Mesendoderm (in vitro differentiated cells): ENCODE data around the gene KCNJ3.

ENCODE experiments used
- DNase-seq: peaks from one replicate; pipeline ENCODE4 v3.0.0; 2013
- H2AK5ac ChIP-seq: 2 replicates; pipeline ENCODE4 v1.6.1; 2013; ENCODE audit warnings: low read length, inconsistent platforms
- H2BK120ac ChIP-seq: 2 replicates; pipeline ENCODE4 v1.6.1; 2013; ENCODE audit warnings: low read depth, mild to moderate bottlenecking, low read length, moderate library complexity, mixed read lengths
- H2BK15ac ChIP-seq: replicated peaks from 2 replicates; pipeline ENCODE4 v1.6.1; 2013; ENCODE audit warnings: low read depth, mild to moderate bottlenecking, moderate library complexity
- H2BK5ac ChIP-seq: 2 replicates; pipeline ENCODE4 v1.6.1; 2013; ENCODE audit warnings: low read length, inconsistent platforms
- H3K18ac ChIP-seq: 2 replicates; pipeline ENCODE4 v1.6.1; 2013; ENCODE audit warnings: mild to moderate bottlenecking, low read length, mixed read lengths
- H3K23ac ChIP-seq: one replicate; pipeline ENCODE4 v1.6.1; 2013; ENCODE audit warnings: low read length
- H3K27ac ChIP-seq: 2 replicates; pipeline ENCODE4 v1.5.1; 2013; ENCODE audit warnings: low read depth, mild to moderate bottlenecking, inconsistent platforms, low read length, moderate library complexity
- H3K27me3 ChIP-seq: 2 replicates; pipeline ENCODE4 v1.6.1; 2013; ENCODE audit warnings: low read length, control low read depth, mild to moderate bottlenecking, inconsistent platforms; ENCODE audit not compliant: insufficient read depth, poor library complexity
- H3K36me3 ChIP-seq: 2 replicates; pipeline ENCODE4 v1.6.1; 2013; ENCODE audit warnings: low read length, inconsistent platforms; ENCODE audit not compliant: control insufficient read depth, insufficient read depth
- H3K4ac ChIP-seq: one replicate; pipeline ENCODE4 v1.6.1; 2013; ENCODE audit warnings: low read depth, mild to moderate bottlenecking, low read length, moderate library complexity
- H3K4me1 ChIP-seq: 2 replicates; pipeline ENCODE4 v1.6.1; 2013; ENCODE audit warnings: low read depth, low read length, inconsistent platforms; ENCODE audit not compliant: control insufficient read depth
- H3K4me2 ChIP-seq: 2 replicates; pipeline ENCODE4 v1.6.1; 2013; ENCODE audit warnings: low read length
- H3K4me3 ChIP-seq: 2 replicates; pipeline ENCODE4 v1.5.1; 2013; ENCODE audit warnings: mild to moderate bottlenecking, low read length
- H3K56ac ChIP-seq: one replicate; pipeline ENCODE4 v1.6.1; 2013; ENCODE audit warnings: low read length
- H3K79me1 ChIP-seq: 2 replicates; pipeline ENCODE4 v1.6.1; 2013; ENCODE audit warnings: low read length, inconsistent platforms
- H3K79me2 ChIP-seq: 2 replicates; pipeline ENCODE4 v1.6.1; 2013; ENCODE audit warnings: mild to moderate bottlenecking, low read length; ENCODE audit not compliant: control insufficient read depth, insufficient read depth
- H3K9ac ChIP-seq: 2 replicates; pipeline ENCODE4 v1.6.1; 2013; ENCODE audit warnings: low read length, inconsistent platforms
- H4K5ac ChIP-seq: one replicate; pipeline ENCODE4 v1.6.1; 2013; ENCODE audit warnings: low read length
- H4K8ac ChIP-seq: one replicate; pipeline ENCODE4 v1.6.1; 2013; ENCODE audit warnings: low read depth, mild to moderate bottlenecking, control low read depth, low read length, moderate library complexity
- WGBS: extraction: QIAGEN DNeasy Blood & Tissue Kit; methylation state at CpG from one replicate; pipeline ENCODE4 v1.1.7; 2013; ENCODE audit warnings: low lambda C conversion rate, missing lambda C conversion rate; ENCODE audit not compliant: insufficient coverage; ENCODE audit errors: extremely low coverage; 5-methylcytosine and 5-hydroxymethylcytosine counted together

The KCNJ3 gene

DNA sequence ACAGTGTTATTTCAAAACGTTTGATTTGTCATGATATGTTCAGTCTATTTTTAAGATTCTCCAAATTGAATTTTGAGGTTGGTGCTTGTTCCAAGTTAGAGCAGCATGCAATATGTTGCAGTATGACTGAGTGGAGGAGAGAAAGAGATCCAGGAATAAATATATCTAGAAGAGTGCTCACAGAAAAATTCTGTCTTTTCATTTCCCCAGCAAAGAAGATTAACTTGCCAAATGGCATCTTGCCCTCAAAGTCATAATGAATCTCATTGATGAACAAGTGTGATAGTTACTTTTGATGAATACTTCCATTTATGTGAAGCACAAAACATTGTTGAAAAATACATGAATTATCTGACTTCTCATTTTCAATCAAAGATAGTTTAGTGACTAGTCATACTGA is 95.9 kb downstream of the KCNJ3 start:
- Histone ChIP-seq H3K4me3 (no peak overlapping the region), H3K27me3 (no peaks in the 10 kb centered on the region), H2BK120ac (no peak overlapping the region), H3K4me2 (no peak overlapping the region), H3K79me2 (no peaks in the 10 kb centered on the region), H3K27ac (no peak overlapping the region), H4K5ac (no peak overlapping the region), H3K23ac (no peak overlapping the region), H2AK5ac (no peak overlapping the region), H3K18ac (no peak overlapping the region), H2BK5ac (no peak overlapping the region), H3K4ac (no peak overlapping the region), H3K56ac (no peak overlapping the region), H3K9ac (no peak overlapping the region), H4K8ac (no peak overlapping the region), H3K36me3 (no peaks in the 10 kb centered on the region), H3K79me1 (no peaks in the 10 kb centered on the region), H2BK15ac (no peak overlapping the region), H3K4me1 (no peaks in the 10 kb centered on the region)
- WGBS = no CpG with 5 or more reads among the region's 1 CpG
- DNase-seq = no peak

DNA sequence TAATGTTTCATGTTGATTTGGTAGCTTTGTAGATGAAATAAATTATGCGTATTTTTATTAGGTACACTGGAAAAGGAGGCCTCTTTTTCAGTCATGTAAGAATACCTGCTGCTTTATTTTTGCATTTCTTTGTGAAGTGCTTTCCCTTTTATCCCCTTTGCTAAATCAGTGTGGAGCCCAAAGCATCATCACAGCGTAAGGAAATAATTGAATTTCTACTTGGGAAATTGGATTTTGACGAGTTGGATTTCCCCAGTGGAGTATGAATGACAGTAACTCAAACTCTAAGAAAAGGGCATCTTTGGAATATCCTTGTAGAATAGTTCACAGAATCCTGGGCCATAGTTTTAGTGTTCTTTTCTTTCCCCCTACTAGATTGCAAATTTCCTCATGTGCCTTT is 97.2 kb downstream of the KCNJ3 start:
- Histone ChIP-seq H2BK5ac (no peak overlapping the region), H3K4me1 (no peaks in the 10 kb centered on the region), H2AK5ac (no peak overlapping the region), H2BK120ac (no peak overlapping the region), H4K5ac (no peak overlapping the region), H3K4me2 (no peak overlapping the region), H3K79me1 (no peaks in the 10 kb centered on the region), H3K9ac (no peak overlapping the region), H3K4me3 (no peak overlapping the region), H3K27ac (no peak overlapping the region), H4K8ac (no peak overlapping the region), H3K36me3 (no peaks in the 10 kb centered on the region), H3K23ac (no peak overlapping the region), H2BK15ac (no peak overlapping the region), H3K56ac (no peak overlapping the region), H3K27me3 (no peaks in the 10 kb centered on the region), H3K4ac (no peak overlapping the region), H3K18ac (no peak overlapping the region), H3K79me2 (no peaks in the 10 kb centered on the region)
- WGBS = 100% methylated on average over 1 of the region's 3 CpGs
- DNase-seq = no peak

DNA sequence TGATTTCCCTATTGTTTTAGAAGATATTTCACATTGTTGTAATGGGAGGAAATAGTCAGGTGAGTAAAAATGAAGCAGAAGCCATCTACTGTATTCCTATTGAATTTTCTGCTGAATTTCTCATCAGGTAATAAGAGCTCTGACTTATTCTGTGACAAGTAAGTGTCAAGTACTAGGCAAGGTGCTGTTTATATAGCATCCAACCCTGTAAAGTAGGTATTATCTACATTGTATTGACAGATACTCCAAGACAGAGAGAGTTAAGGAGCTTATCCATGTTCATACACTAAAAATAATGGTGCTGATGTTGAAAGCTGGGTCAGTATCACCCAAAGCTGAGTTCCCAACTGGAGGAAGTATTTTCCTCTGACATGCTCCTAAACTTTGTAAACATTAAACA is 106.0 kb downstream of the KCNJ3 start:
- Histone ChIP-seq H3K4me2 (no peak overlapping the region), H4K8ac (no peak overlapping the region), H3K4ac (no peak overlapping the region), H4K5ac (no peak overlapping the region), H3K4me1 (no peaks in the 10 kb centered on the region), H2BK120ac (no peak overlapping the region), H2BK15ac (no peak overlapping the region), H3K23ac (no peak overlapping the region), H3K27me3 (no peaks in the 10 kb centered on the region), H3K79me1 (no peaks in the 10 kb centered on the region), H3K4me3 (no peak overlapping the region), H3K18ac (no peak overlapping the region), H3K9ac (no peak overlapping the region), H3K79me2 (no peaks in the 10 kb centered on the region), H3K36me3 (no peaks in the 10 kb centered on the region), H3K27ac (no peak overlapping the region), H2BK5ac (no peak overlapping the region), H3K56ac (no peak overlapping the region), H2AK5ac (no peak overlapping the region)
- DNase-seq = no peak

DNA sequence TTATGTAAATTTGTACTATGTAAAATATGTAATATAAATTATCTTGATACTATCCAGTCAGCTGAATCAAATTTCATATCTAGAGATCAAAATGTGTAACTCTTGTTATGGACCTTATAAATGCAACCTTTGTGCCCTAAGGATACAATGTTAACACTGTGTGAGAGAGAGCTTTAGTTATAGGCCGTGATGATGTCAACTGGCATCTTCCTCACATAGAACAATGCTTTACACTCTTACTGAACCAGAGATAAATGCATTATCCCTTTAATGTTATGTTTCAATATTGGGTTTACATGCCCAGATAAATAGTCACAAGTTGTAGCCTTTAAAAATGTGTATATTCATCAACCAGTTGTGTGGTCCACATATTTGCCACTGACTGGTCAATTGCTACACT is 115.1 kb downstream of the KCNJ3 start:
- H3K4me3 ChIP-seq = no peak overlapping the region
- no peaks in the 10 kb centered on the region for H3K79me2 ChIP-seq
- H3K56ac ChIP-seq = no peak overlapping the region
- DNase-seq = no peak
- H3K9ac ChIP-seq = no peak overlapping the region
- no peak overlapping the region for H4K5ac ChIP-seq
- no peak overlapping the region for H2BK120ac ChIP-seq
- no peak overlapping the region for H3K4me2 ChIP-seq
- H3K4me1 ChIP-seq = no peaks in the 10 kb centered on the region
- no peaks in the 10 kb centered on the region for H3K79me1 ChIP-seq
- no peak overlapping the region for H3K27ac ChIP-seq
- no peaks in the 10 kb centered on the region for H3K36me3 ChIP-seq
- no peak overlapping the region for H2AK5ac ChIP-seq
- no CpG with 5 or more reads among the region's 1 CpG for WGBS
- no peak overlapping the region for H2BK15ac ChIP-seq
- H4K8ac ChIP-seq = no peak overlapping the region
- H2BK5ac ChIP-seq = no peak overlapping the region
- no peak overlapping the region for H3K18ac ChIP-seq
- H3K27me3 ChIP-seq = no peaks in the 10 kb centered on the region
- no peak overlapping the region for H3K23ac ChIP-seq
- no peak overlapping the region for H3K4ac ChIP-seq

- H3K4me2 ChIP-seq = no peak overlapping the region
- no peak overlapping the region for H3K27ac ChIP-seq
- no peaks in the 10 kb centered on the region for H3K27me3 ChIP-seq
- no peak overlapping the region for H3K9ac ChIP-seq
- H2BK120ac ChIP-seq = no peak overlapping the region
- no peak overlapping the region for H2BK5ac ChIP-seq
- no peak for DNase-seq
- no peaks in the 10 kb centered on the region for H3K4me1 ChIP-seq
- no CpG with 5 or more reads among the region's 1 CpG for WGBS
- H3K79me1 ChIP-seq = no peaks in the 10 kb centered on the region
- no peak overlapping the region for H4K5ac ChIP-seq
- H3K23ac ChIP-seq = no peak overlapping the region
- no peak overlapping the region for H2BK15ac ChIP-seq
- no peaks in the 10 kb centered on the region for H3K79me2 ChIP-seq
- H3K4me3 ChIP-seq = no peak overlapping the region
- H3K4ac ChIP-seq = no peak overlapping the region
- H4K8ac ChIP-seq = no peak overlapping the region
- H3K36me3 ChIP-seq = no peaks in the 10 kb centered on the region
- H3K56ac ChIP-seq = no peak overlapping the region
- no peak overlapping the region for H2AK5ac ChIP-seq
- no peak overlapping the region for H3K18ac ChIP-seq
Observed at GRCh38 chr2:154814856-154815255, 116.4 kb downstream of the KCNJ3 start.

GRCh38 chr2:154825358-154825757 is 126.9 kb downstream of the KCNJ3 start:
- no peak overlapping the region for H3K56ac ChIP-seq
- no peak for DNase-seq
- H3K79me1 ChIP-seq = no peaks in the 10 kb centered on the region
- no peak overlapping the region for H3K4ac ChIP-seq
- no peak overlapping the region for H2BK120ac ChIP-seq
- H4K8ac ChIP-seq = no peak overlapping the region
- H3K9ac ChIP-seq = no peak overlapping the region
- no peak overlapping the region for H2BK15ac ChIP-seq
- no peak overlapping the region for H3K23ac ChIP-seq
- no peaks in the 10 kb centered on the region for H3K36me3 ChIP-seq
- no peak overlapping the region for H2BK5ac ChIP-seq
- H3K79me2 ChIP-seq = no peaks in the 10 kb centered on the region
- H3K27ac ChIP-seq = no peak overlapping the region
- H3K4me3 ChIP-seq = no peak overlapping the region
- H4K5ac ChIP-seq = no peak overlapping the region
- no peaks in the 10 kb centered on the region for H3K27me3 ChIP-seq
- H3K4me1 ChIP-seq = no peaks in the 10 kb centered on the region
- H3K4me2 ChIP-seq = no peak overlapping the region
- no peak overlapping the region for H3K18ac ChIP-seq
- no peak overlapping the region for H2AK5ac ChIP-seq
- WGBS = no CpG with 5 or more reads among the region's 2 CpGs
